ENCODE measurements around the gene CORO2B.
"Not testable (repeated sequence)": the region's sequence is repeated elsewhere in the genome, so short reads cannot be mapped to it uniquely, and the experiment has no call there.

The CORO2B gene

DNA sequence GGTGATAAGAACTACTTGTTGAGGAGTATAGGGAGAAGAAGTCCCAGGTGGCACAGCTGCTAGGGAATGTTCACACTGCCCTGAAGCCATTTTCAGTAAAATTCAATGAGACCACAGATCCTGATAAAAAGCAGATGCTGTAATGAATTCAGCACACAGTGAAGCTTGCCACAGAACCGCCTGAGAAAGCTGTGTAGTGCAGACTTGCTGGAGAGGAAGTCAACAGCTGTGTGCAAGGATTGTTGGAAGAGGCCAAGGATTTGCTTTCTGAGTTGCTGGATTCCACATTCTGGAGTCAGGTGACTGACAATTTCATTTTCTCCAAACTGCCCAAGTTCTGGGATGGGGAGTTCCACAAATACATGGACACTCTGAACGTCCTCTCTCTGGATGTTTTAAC, 171.0 kb downstream of the CORO2B start:
- no peak for DNase-seq

DNA sequence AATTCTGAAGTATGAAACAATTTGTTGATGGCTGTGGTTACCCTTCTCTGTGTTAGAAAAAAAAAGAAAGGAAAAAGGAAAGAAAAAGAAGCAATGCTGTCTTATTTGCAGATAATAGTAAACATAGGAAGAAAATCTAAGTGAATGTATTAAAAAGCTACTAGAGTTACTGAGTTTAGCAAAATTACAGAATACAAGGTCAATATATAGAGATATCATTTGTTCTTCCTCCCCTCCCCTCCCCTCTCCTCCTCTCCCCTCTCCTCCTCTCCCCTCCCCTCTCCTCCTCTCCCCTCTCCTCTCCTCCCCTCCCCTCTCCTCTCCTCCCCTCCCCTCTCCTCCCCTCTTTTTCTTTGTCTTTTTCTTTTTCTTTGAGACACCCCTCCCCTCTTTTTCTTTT, 172.8 kb downstream of the CORO2B start:
- no peak for DNase-seq

DNA sequence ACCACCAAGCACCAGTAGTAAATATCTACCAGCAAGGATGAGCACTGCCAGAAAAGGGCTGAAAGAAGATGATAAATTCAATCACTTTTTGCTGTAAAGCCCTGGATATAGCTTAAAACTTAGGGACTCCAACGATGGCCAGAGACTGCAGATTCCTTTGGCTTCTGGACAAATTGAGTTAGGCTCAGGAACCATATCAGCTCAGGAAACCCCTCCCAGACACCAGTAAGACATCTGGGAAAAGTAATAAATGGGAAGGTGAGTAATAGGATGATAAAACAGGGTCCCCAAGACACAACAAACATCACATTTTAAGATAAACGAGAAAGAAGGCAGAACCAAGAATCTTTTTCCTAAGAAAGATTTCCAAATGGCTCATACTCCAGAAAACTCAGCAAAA, 176.9 kb downstream of the CORO2B start:
- DNase-seq: no peak

DNA sequence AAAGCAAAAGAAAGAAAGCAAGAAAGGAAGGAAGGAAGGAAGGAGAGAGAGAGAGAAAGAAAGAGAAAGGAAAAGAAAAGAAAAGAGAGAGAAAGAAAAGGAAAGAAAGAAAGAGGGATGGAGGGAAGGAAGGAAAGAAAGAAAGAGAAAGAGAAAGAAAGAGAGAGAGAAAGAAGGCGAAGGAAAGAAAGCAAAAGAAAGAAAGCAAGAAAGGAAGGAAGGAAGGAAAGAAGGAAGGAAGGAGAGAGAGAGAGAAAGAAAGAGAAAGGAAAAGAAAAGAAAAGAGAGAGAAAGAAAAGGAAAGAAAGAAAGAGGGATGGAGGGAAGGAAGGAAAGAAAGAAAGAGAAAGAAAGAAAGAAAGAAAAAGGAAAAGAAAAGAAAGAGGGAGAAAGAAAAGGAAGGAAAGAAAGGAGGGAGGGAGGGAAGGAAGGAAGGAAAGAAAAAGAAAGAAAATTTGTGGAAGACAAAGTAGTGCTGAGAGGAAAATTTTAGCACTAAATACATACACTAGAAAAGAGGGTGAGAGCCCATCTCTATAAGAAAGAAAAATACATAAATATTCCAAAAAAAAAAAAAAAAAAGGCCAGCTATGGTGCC, 181.3 kb downstream of the CORO2B start:
- not testable (repeated sequence) for DNase-seq

DNA sequence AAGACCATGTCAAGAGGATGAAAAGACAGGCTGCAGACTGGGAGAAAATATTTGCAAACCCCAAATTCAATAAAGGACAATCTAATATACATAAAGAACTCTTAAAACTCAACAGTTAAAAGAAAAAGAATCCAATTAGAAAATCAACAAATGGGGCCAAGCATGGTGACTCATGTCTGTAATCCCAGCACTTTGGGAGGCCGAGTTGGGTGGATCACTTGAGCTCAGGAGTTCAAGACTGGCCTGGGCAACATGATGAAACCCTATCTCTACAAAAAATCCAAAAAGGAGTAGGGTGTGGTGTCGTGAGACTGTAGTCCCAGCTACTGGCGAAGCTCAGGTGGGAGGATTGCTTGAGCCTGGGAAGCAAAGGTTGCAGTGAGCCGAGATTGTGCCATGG, 184.3 kb downstream of the CORO2B start:
- DNase-seq: no peak

DNA sequence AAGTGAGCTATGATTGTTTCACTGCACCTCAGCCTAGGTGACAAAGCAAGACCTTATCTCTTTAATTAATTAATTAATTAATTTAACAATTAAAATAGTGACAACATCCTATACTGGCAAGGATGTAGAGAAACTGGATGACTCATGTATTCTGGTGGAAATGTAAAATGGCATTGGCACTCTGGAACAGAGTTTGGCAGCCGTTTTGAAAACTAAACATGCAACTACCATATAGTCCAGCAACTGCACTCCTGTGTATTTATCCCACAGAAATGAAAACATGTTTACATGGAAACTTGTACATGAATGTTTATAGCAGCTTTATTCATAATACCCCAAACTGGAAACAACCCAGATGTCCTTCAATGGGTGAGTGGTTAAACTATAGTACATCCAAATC, 185.3 kb downstream of the CORO2B start:
- DNase-seq: no peak

GRCh38 chr15:68765602-68766368, 187.0 kb downstream of the CORO2B start:
- DNase-seq: no peak

- DNase-seq: no peak
These were observed 189.0 kb downstream of the CORO2B start for GRCh38 chr15:68767833-68768232.

DNA sequence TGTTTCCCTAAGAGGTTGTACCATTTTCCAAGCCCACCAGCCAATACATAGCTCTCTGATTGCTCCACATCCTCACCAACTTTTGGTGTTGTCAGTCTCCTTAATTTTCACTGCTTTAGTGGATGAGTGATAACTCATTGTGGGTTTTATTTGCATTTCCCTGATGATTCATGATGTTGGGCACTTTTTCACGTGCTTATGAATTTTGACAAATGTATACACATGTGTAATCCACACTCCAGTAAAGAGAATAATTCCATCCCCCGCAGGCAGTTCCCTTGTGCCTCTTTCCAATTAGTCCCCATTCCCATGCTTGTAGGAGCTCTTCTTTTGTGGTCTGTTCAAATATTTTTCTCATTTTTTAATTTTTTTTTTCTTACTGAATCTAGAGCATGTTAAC, 189.5 kb downstream of the CORO2B start:
- DNase-seq: no peak

DNA sequence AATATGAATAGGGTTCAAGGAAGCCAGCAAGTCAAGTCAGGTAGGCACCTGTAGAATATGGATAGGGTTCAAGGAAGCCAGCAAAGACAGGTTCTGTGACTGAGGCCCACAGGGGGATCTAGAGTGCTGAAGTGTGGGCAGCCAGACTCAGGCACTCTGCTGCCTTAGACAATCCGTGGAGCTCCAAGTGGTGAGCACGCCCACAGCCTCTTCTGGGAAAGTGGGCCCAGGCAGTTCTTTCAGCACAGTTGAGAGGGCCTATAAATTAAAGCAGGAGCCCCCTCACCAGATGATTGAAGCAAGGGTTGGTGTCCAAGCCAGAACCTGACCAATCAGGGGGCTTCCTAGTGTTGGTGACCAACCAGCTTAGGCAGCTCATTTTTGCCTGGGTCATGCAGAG, 190.9 kb downstream of the CORO2B start:
- DNase-seq: no peak

GRCh38 chr15:68770216-68770615, 191.4 kb downstream of the CORO2B start:
- no peak for DNase-seq

DNA sequence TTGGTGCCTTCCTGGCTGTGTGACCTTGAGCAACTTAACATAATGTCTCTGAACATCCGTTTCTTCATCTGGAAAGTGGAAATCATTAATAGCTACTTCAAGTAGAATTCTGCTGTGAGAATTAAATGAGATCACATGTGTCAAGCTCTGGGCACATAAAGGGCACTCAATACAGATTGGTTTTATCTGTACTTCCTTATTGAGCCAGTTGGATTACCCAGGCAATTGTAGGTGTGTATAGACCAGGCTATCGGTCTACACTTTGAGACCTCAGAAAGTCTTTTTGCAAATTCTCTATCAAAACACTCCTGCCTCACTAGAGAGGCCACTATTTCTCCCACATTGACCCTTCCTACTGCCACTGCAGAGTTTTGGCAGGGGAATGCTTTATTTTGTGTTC, 194.2 kb downstream of the CORO2B start:
- DNase-seq: no peak

DNA sequence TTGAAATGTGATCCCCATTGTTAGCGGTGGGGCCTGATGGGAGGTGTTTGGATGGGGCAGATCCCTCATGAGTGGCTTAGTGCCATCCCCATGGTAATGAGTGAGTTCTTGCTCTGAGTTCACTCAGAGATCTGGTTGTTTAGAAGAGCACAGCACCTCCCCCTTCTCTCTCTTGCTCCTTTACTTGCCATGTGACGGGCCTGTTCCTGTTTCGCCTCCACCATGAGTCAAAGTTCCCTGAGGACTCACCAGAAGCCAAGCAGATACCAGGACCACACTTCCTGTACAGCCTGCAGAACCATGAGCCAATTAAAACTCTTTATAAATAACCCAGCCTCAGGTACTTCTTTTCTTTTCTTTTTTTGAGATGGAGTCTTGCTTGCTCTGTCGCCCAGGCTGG, 195.3 kb downstream of the CORO2B start:
- DNase-seq: no peak

DNA sequence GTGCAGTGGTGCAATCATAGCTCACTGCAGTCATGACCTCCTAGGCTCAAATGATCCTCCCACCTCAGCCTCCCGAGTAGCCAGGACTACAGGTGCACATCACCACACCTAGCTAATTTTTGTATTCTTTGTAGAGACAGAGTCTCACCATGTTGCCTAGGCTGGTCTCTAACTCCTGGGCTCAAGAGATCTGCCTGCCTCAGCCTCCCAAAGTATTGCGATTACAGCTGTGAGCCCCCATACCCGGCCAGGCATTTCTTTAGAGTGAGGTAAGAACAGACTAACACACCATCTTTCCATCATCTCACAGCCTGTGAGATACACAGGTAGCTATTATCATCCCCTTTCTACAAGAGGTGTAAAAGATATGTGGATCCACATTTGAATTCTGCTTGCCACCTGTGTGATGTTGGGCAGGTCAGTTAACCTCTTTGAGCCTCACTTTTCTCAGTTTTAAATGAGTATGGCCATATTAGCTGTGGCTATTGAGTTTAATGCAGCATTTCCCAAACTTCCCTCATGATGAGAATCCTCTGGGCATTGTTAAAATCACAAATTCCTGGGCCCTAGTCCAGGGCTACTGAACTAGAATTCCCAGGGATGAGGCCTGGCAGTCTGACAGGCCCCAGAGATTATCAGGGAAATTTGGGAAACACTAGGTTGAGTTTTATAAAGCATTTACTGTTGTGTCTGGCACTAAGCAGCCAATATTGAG, 195.9 kb downstream of the CORO2B start:
- no peak for DNase-seq

DNA sequence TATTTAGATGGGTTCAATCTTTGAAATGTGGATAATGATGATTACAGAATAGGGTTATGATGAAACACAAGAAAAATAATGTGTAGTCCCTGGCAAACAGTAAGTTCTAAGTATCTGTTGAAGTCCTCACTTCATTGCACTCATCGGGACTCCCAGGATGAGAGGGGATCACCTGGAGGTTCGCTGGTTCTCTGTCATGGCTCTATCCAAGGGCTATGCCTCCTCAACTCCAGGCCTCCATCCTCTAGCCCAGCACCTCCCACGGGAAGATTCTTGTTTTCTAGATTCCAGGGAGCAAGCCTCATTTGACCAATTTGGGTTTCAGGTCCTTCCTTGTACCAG, 196.4 kb downstream of the CORO2B start:
- no peak for DNase-seq

- no peak for DNase-seq
These were observed 197.1 kb downstream of the CORO2B start for GRCh38 chr15:68775671-68776476.

- DNase-seq: no peak
These were observed 197.9 kb downstream of the CORO2B start for GRCh38 chr15:68776477-68777270.

Data from hematopoietic multipotent progenitor cell treated with erythropoietin and hydrocortisone succinate and interleukin-3 and kit ligand, for 4 days (in vitro differentiated cells).